ENCODE measurements around the gene GABBR2.

- TF ChIP-seq CTCF (optimal IDR thresholded peaks at IDR 0.05 in 1 of 3, IDR thresholded peaks at IDR 0.05 in 1 of 3, conservative IDR thresholded peaks at IDR 0.05 in 1 of 3; ENCODE audit: extremely low read depth in 1 of 3, insufficient read depth in 2 of 3, low read length in 3 of 3) = no peak
- TF ChIP-seq EZH2 (IDR thresholded peaks at IDR 0.05; ENCODE audit: low read length) = no peak
These were observed 385.5 kb downstream of the GABBR2 start for GRCh38 chr9:98323051-98323830.
